OCI-LY3 (cell line): ENCODE results near the gene MT1G.

ENCODE experiments used
- H2AFZ ChIP-seq: fragments of 200-600, 300-600 bp; shearing (Covaris generic); 2 replicates; pipeline ENCODE4 v1.6.0; 2014; ENCODE audit warnings: antibody characterized with exemption, low read depth, low read length
- H3K27ac ChIP-seq: fragments of 200-600, 300-600 bp; sonication (generic); 2 replicates; pipeline ENCODE4 v1.5.1; 2014; ENCODE audit warnings: mild to moderate bottlenecking, low read length, moderate library complexity, mixed read lengths
- H3K27me3 ChIP-seq: fragments of 200-600, 300-600 bp; sonication (generic); 2 replicates; pipeline ENCODE4 v1.6.1; 2014; ENCODE audit warnings: low read depth, low read length, mixed read lengths
- H3K36me3 ChIP-seq: fragments of 200-600, 300-600 bp; sonication (generic); replicated peaks from 2 replicates; pipeline ENCODE3; 2014; ENCODE audit warnings: low read depth, low read length, mixed read lengths
- H3K4me1 ChIP-seq: fragments of 300-600, 200-600 bp; sonication (generic); 2 replicates; pipeline ENCODE4 v1.6.1; 2014; ENCODE audit warnings: low read length, mixed read lengths
- H3K4me2 ChIP-seq: fragments of 200-600, 300-600 bp; sonication (generic); 2 replicates; pipeline ENCODE4 v1.6.1; 2014; ENCODE audit warnings: low read length, mixed read lengths
- H3K4me3 ChIP-seq: fragments of 300-600, 200-600 bp; sonication (generic); 2 replicates; pipeline ENCODE4 v1.5.1; 2014; ENCODE audit warnings: antibody characterized with exemption, mild to moderate bottlenecking, low read length, moderate library complexity
- H3K79me2 ChIP-seq: fragments of 300-600, 200-600 bp; shearing (Covaris generic); 2 replicates; pipeline ENCODE4 v1.6.1; 2014; ENCODE audit warnings: mild to moderate bottlenecking, low read length, mixed read lengths
- H3K9ac ChIP-seq: fragments of 300-600, 200-600 bp; shearing (Covaris generic); 2 replicates; pipeline ENCODE4 v1.6.0; 2014; ENCODE audit warnings: mild to moderate bottlenecking, low read length, moderate library complexity
- H3K9me3 ChIP-seq: fragments of 200-600, 300-600 bp; shearing (Covaris generic); 2 replicates; pipeline ENCODE4 v1.6.1; 2014; ENCODE audit warnings: low read length, mixed read lengths; ENCODE audit not compliant: insufficient read depth
- H4K20me1 ChIP-seq: fragments of 200-600, 300-600 bp; sonication (generic); 2 replicates; pipeline ENCODE4 v1.6.1; 2016; ENCODE audit warnings: low read length, mixed read lengths; ENCODE audit not compliant: insufficient read depth
- EZH2phosphoT487 ChIP-seq: fragments of 200-600 bp; shearing (Covaris generic); IDR thresholded peaks from 2 replicates; pipeline ENCODE4 v1.6.1; 2018; ENCODE audit warnings: antibody characterized with exemption, mixed run types, low read depth
- TF ChIP-seq, protein P1 (sequence below): fragments of 200-600, 300-600 bp; sonication (generic); IDR thresholded peaks from 2 replicates; pipeline ENCODE4 v1.5.1; 2014; ENCODE audit warnings: antibody characterized with exemption, low read length, low read depth

Gene MT1G

DNA sequence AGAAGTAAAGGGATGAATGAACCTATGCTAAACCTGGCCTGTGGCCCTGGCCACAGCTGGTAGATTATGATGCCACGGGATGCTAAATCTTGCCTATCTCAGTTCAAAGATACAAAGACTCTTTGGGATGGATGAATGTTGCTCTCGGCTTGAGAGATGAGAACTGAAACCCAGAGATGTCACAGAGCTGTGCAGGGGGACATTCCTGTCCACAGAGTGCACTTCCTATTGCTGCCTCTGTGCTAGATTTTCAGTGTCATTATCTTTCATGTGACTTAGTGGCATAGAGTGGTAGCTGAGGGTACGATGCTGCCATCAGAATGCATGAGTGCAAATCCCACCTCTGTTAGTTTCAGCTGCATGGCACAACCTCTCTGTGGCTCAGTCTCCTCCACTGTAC, 37.7 kb downstream of the MT1G start:
- Histone ChIP-seq H3K79me2 (no peaks in the 10 kb centered on the region), H3K4me1 (peaks cover 24% of the 10 kb centered on the region), H3K27me3 (peaks cover 28% of the 10 kb centered on the region), H3K9me3 (no peaks in the 10 kb centered on the region), H2AFZ (no peak overlapping the region), H3K36me3 (no peaks in the 10 kb centered on the region), H3K4me3 (no peak overlapping the region), H3K4me2 (peak overlapping the region; percentile 67), H3K27ac (peak overlapping the region; percentile 30; the same call in 1 of the 2 replicates), H4K20me1 (no peaks in the 10 kb centered on the region), H3K9ac (no peak overlapping the region)
- TF ChIP-seq EZH2phosphoT487: no peak
- TF ChIP-seq, protein P1, sequence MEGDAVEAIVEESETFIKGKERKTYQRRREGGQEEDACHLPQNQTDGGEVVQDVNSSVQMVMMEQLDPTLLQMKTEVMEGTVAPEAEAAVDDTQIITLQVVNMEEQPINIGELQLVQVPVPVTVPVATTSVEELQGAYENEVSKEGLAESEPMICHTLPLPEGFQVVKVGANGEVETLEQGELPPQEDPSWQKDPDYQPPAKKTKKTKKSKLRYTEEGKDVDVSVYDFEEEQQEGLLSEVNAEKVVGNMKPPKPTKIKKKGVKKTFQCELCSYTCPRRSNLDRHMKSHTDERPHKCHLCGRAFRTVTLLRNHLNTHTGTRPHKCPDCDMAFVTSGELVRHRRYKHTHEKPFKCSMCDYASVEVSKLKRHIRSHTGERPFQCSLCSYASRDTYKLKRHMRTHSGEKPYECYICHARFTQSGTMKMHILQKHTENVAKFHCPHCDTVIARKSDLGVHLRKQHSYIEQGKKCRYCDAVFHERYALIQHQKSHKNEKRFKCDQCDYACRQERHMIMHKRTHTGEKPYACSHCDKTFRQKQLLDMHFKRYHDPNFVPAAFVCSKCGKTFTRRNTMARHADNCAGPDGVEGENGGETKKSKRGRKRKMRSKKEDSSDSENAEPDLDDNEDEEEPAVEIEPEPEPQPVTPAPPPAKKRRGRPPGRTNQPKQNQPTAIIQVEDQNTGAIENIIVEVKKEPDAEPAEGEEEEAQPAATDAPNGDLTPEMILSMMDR: no peak

DNA sequence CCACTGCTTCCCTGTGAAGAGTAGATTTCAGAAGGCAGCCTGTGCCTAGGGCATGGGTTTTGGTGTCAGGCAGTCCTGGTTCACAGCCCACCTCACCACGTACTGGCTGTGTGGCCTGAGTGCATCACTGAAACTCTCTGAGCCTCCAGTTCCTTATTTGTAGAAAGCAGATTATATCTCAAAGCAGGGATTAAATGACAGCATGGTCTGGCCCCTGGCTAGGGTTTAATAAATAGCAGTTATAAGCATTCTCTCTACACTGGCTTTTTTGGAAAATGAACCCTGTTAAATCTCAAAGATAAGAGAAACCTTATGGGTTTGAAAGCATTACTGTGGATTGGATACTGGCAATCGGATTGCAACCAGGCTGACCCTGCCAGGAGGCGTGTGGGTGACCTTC, 38.3 kb downstream of the MT1G start:
- Histone ChIP-seq H3K4me1 (peaks cover 24% of the 10 kb centered on the region), H3K36me3 (no peaks in the 10 kb centered on the region), H3K9me3 (no peaks in the 10 kb centered on the region), H3K4me2 (peak overlapping the region; percentile 67), H2AFZ (no peak overlapping the region), H3K27me3 (peaks cover 24% of the 10 kb centered on the region), H4K20me1 (no peaks in the 10 kb centered on the region), H3K79me2 (no peaks in the 10 kb centered on the region), H3K27ac (0 out of 2 replicates have a peak overlapping the region, but pooled peaks have one; percentile 30), H3K4me3 (no peak overlapping the region), H3K9ac (no peak overlapping the region)
- TF ChIP-seq, protein P1: no peak
- no peak for TF ChIP-seq EZH2phosphoT487

DNA sequence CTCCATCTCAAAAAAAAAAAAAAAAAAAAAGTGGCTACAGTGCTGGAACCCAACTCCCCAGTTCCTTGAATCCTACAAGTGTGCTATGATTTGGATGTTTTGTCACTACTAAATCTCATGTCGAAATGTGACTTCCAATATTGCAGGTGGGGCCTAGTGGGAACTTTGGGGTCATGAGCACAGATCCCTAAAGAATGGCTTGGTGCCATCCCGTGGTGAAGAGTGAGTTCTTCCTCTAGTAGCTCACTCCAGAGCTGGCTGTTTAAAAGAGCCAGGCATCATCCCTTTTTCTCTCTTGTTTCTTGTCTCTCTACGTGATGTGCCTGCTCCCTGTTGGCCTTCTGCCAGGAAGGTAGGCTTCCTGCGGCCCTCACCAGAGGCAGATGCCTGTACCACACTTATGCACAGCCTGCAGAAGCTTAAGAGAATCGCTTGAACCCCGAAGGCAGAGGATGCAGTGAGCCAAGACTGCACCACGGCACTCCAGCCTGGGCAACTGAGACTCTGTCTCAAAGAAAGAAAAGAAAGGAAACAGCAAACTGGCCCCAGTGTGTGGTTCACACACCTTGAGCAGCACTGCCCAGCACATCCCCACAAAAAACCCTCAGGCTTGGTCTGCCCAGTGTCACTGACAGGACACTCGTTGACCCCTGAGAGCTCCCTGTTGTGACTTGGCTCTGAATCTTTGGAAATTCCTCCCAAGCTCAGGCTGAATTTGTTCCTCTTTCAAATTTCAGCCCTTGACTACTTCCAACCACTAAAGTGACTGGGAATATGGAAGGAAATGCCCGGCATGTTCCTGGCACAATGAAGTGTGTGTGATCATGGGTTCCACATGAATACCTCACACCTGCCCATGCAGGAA, 39.1 kb downstream of the MT1G start:
- no peak for TF ChIP-seq EZH2phosphoT487
- TF ChIP-seq, protein P1: no peak
- Histone ChIP-seq H3K4me1 (peaks cover 24% of the 10 kb centered on the region), H2AFZ (no peak overlapping the region), H3K9ac (no peak overlapping the region), H3K27ac (no peak overlapping the region), H3K36me3 (no peaks in the 10 kb centered on the region), H3K4me2 (peak overlapping the region; percentile 67; the same call in 1 of the 2 replicates), H4K20me1 (no peaks in the 10 kb centered on the region), H3K4me3 (no peak overlapping the region), H3K9me3 (no peaks in the 10 kb centered on the region), H3K79me2 (no peaks in the 10 kb centered on the region), H3K27me3 (peaks cover 16% of the 10 kb centered on the region)

DNA sequence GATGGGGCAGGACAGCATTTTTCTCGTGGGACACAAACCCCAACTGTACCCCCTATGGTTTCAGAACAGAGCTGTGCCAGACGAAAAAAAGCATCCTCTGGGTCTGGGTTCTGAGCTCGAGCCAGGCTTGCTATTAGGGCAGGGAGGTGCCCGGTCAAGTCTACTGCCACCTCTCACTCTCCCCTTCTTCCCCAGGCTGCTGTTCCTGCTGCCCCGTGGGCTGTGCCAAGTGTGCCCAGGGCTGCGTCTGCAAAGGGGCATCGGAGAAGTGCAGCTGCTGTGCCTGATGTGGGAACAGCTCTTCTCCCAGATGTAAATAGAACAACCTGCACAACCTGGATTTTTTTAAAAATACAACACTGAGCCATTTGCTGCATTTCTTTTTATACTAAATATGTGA, 41.2 kb downstream of the MT1G start:
- Histone ChIP-seq H3K4me2 (no peak overlapping the region), H4K20me1 (no peaks in the 10 kb centered on the region), H3K27me3 (peaks cover 12% of the 10 kb centered on the region), H3K27ac (no peak overlapping the region), H3K4me1 (peaks cover 24% of the 10 kb centered on the region), H3K9me3 (no peaks in the 10 kb centered on the region), H3K36me3 (no peaks in the 10 kb centered on the region), H3K4me3 (no peak overlapping the region), H3K79me2 (no peaks in the 10 kb centered on the region), H2AFZ (no peak overlapping the region), H3K9ac (no peak overlapping the region)
- TF ChIP-seq, protein P1: no peak
- TF ChIP-seq EZH2phosphoT487: no peak
